HG03521 (cell line): ENCODE measurements around the gene TSPAN18.

Experiments used
- ATAC-seq: cut with Tn5 transposase; IDR thresholded peaks from one replicate; pipeline ENCODE4 v1.9.1; 2021; ENCODE audit warnings: mild to moderate bottlenecking, moderate library complexity; ENCODE audit not compliant: unreplicated experiment

The TSPAN18 gene

GRCh38 chr11:44950625-44951476, 224.1 kb downstream of the TSPAN18 start, which contains the start of gene TP53I11:
TSS of gene TP53I11 (minus strand) at chr11:44950883. CDS start at chr11:44938335, 12,548 bp downstream.
- ATAC-seq: no peak

DNA sequence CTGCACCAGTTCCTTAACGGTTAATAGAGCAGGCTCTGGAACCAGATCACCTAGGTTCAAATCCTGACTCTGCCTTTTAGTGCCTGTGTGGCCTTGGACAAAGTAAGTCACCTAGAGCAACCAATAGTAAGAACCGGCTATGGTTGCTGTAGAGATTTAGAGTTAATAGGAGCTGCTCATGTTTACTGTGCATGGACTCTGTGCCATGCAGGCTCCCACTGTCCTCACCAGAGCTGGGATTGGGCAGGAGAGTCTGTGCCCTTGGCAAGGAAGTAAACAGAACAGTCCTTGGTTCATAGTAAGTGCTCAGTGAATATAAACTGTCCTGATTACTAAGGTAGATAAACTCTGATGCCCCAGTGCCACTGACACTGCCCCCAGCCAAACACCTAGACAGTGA, 225.3 kb downstream of the TSPAN18 start:
- ATAC-seq: no peak

GRCh38 chr11:44952500-44953260, 225.9 kb downstream of the TSPAN18 start:
- no peak for ATAC-seq

GRCh38 chr11:44954051-44954906, 227.5 kb downstream of the TSPAN18 start:
- no peak for ATAC-seq

DNA sequence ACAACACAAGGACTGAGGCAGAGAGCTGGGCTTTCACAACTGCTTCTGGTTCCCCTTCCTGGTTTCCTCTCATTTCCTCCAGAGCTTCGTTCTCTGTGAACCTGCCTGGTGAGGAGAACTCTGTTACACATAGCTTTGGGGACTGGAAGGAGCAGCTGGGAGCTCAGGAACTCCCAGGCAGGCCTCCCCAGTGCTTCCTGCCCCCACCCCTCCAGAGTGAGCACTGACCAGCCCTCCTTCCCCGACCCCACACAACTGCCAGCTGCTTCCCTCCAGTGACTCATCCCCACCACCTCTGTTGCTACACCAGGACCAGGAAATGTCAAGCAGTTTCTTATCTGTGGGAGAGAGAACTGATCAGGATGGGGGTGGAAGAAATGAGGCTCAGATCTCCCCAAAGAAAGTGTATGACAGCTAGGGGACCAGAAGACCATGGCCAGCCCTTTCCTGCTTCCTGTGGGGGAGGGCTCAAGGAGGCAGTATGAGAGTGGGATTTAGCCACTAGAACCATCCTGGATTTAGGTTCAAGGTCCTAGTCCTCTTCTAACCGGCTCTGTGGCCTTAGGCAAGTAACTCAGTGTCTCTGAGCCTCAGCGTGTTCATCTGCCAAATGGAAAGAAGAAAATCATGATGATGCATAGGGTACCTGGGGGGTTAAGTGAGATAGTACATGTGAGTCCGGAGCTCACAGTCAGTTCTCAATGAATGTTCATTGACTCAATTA, 228.4 kb downstream of the TSPAN18 start:
- ATAC-seq: no peak

DNA sequence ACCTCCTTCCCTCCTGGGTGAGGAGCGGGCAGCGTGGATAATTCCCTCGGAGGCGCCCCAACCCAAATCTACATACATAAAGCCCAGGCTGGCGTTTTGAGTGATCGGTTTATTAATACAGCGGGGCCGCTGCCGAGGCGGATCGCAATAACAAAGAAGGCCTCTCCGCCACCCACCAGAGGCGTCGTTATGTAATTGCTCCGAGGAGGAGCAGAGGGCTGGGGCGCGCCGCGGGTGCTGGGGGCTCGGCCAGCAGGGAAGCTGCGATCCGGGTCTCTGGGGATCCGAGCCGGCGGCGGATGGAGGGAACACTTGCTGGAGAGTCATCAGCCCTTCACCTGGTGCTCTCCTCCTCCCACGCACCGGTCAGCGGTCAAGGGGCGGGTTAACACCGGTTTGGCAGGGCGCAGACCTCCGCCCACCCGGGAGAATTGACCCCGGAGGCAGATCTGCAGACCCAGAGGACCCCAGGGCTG, 230.3 kb downstream of the TSPAN18 start:
- ATAC-seq: no peak

DNA sequence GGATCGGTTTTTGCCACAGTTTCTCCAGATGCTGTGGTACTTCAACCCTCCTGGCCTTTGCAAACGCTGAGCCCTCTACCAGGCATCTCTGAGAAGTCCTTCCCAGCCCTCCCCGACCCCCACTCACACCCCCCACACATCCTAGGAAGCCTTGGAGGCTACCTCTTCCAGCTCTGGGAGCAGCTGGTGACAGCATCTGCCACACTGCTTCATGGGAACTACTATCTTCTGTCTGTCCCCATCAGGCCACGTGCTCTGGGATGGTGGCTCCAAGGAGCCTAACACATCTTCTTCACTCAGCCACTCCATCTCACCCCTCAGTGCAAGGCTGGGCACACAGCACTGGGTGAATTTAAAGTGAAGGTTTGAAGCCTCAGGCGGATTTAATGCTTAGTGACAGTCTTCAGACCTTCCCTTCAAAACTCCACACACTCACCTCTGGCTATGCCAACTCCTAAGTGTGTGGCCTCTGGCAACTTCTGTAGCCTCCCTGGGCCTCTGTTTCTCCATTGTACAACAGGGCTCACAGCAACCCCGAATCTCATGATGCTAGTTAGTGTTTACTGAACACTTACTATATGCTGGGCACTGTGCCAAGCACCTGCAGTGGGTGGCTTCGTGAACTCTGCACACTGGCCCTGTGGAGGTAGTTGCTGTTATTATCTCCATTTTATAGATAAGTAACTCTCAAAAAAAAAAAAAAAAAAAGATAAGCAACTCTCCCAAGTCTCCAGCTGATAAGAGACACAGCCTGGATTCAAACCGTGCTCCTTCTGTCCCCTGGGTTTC, 231.2 kb downstream of the TSPAN18 start:
- ATAC-seq: no peak

DNA sequence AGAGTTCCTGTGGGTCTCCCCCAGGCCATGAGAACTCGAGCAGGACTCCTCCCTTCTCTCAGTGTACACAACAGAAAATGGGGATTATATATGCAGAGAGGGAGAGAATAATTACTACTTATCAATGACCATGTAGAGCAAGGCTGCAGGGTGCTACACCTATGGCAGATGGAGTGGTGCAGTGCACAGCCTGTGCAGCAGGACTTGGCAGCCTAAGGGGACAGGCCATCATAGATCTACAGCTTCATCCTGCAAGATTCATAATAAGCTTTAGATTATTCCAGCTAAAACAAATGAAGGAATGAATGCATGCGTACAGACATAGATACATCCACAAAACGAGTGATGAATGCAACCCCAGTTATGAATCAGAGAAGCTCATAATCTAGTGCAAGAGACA, 232.3 kb downstream of the TSPAN18 start:
- ATAC-seq: no peak

DNA sequence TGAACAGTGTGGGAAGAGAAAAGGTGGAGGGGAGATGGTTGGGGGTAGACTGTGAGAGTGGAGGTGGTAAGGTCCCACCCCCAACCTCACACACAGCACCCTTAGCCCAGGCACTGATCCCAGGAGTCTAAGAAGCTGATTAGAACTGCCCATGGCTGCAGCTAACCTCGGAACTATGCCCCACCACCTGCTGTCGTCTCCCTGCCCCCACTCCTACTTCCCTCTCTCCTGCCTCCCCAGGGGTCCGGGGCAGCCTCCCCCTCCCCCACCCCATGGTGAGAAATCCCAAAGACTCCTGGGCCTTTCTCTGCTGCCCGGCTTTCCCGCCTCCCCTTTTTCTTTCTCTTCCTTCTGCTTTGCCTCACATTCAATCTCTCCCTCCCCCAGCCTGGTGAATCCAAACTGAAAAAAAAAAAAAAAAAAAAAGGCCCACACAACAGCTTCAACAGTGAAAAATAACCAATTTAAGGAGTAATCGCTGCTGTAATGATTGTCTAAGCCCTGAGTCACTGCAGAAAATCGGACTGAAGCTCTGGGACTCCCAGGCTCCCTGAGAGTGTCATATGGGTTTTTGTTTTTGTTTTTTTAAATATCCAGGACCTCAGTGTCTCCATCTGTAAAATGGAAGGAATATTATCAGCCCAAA, 233.6 kb downstream of the TSPAN18 start:
- no peak for ATAC-seq

- no peak for ATAC-seq
Measured at GRCh38 chr11:44962464-44962863, 235.7 kb downstream of the TSPAN18 start.

DNA sequence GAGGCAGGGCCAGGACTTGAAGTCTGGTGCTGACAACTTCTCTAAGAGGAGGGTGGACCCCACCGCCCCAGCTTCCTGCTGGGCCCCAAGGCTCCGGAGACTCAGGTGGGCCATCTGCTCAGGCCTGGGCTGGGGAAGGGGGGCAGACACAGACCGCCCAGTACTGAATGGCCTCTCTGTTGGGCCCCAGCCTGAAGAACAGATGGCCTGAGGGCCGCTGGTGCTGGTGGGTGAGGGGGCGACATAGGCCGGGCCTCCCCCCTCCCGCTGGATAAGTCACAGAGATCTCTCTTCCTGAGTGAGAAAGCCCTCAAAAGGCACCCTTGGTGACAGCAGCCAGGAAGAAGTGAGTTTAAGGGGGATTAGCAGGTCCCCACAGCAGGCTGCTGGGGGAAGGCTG, 236.4 kb downstream of the TSPAN18 start:
- no peak for ATAC-seq

DNA sequence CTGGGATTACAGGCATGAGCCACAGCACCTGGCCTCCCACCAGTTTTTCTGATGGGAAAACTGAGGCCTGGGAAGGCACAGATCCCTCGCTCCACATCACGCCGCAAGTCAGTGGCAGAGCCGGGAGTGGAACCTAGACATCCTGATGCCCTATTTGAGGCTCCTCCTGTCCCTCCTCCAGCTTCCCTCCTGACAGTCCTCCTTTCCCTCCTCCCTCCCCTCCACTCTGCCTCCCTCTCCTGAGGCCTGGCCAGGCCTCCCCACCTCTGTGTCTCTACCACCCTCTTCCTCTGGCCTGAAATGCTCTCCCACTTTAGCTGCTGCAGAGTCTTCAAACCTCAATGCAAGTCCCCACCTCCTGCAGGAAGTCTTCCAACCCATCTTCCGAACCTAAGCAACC, 237.2 kb downstream of the TSPAN18 start:
- no peak for ATAC-seq

DNA sequence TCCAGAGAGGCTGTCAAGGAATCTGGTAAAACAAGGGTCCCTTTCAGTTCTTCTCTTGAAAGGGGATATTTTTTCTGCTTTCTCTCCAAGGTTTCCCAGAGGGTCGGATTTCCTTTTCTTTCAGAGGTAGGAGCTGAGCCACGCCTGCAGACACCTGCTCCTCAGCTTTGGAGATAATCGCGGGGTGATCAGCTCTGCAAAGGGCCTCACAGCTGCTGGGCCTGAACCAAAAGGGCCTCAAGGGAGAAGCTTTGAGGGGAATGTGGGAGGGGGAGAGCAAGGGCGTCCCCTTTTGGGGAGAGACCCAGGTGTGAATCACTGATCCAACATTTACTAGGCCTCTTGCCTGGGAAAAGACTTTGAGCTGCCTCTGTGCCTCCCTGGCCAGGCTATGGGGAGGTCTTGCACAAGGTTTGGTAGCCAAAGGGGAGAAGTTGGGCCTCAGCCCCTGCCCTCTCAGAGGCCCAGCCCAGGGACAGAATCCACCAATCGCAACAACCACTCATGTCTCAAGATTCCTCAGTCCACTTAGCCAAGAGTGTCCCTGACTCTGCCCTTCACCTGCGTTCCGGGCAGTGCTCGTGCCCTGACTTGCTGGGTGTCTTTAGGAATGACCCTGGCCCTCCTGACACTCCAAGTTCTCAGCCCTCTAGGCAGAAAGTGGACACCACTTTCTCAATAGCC, 237.9 kb downstream of the TSPAN18 start:
- no peak for ATAC-seq

- ATAC-seq: no peak
Measured at GRCh38 chr11:44966694-44967093, 239.9 kb downstream of the TSPAN18 start.

DNA sequence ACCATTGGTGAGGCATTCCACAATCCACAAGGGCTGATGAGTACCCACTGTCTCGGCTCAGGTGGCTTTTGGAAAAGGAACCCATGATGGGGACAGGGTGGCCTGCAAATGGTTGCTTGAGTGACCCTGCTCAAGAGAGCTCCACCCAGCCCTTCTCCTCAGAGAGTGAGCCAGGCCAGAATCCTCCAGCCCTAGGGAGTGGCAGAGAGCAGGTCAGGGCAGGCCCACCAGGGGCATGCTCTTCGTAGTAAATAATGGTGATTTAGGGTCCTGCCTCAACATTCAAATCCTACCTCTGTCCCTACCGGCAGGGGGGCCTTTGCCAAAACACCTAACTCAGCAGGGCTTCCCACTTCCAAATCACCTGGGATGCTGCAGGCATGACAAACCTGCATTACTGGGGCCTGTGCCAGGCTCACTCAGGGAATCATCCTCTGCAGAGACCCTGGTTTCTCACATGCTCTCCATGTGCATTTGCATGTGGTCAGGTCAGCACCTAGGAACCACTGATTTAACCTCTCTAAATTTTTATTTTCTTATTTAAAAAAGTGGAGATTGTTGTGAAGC, 241.3 kb downstream of the TSPAN18 start:
- ATAC-seq: no peak

DNA sequence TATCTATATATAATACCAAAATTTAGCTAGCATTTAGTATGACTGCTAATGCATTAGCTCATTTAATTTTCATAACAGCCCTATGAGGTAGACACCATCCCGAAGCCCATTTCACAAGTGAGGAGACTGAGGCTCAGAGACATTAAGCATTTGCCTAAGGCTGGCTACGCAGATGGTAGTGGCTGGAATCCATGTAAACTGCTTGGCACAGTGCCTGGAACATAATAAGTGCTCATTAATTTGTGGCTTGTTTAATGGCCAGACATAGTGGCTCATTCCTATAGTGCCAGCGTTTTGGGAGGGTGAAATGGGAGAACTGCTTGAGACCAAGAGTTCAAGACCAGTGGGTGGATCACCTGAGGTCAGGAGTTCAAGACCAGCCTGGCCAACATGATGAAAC, 241.7 kb downstream of the TSPAN18 start:
- ATAC-seq: no peak

DNA sequence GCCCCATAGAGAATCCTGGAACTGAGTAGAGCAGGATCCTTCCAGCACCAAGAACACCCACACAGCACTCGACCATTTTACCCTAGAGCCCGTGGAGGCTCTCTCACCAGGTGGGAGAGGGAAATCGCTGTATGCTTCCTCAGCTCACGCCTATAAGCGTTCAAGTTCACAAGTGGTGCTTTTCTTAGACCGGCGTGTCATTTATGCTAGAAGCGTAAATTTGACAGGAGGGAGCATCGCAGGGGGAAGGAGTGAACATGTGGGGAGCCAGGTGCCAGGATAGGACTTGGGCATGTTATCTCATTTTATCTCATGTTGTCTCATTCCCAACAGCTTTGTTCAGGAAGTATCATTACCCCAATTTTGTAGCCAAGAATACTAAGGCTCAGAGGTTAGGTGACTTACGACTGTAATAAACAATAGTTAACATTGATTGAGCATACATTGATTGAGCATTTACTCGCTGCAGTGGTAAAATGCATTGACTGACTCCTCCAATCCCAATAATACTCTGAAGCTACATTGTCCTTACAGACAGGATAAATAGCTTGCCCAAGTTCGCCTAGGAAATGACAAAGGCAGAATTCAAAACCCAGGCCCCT, 243.0 kb downstream of the TSPAN18 start:
- ATAC-seq: no peak

GRCh38 chr11:44970293-44970692, 243.5 kb downstream of the TSPAN18 start:
- no peak for ATAC-seq
